Inflammatory macrophage (primary cell): ENCODE measurements around the gene MSGN1.

ENCODE experiments used
- DNase-seq, 2 donors: peaks; one replicate each; pipeline ENCODE4 v3.0.0-alpha.2; 2020 to 2022

Gene MSGN1

DNA sequence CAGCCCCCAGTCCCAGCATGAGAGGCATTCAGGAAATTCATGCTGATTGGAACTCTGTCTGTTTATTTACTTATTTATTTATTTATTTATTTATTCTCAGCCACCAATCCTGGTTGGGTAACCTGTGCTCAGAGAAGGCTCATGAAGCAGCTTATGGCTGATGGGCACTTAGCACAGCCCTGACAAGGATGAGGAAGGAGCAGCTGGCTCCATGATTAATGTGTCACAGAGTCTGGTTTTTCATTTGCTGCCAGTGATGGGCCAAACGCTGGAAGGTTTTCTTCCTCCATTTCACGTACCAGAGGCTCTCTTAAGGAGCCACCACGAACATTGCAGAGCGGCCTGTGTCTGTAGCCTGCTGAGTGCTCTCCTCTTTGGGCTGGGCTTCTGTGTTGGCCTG, 33.9 kb downstream of the MSGN1 start:
- no peak for DNase-seq

DNA sequence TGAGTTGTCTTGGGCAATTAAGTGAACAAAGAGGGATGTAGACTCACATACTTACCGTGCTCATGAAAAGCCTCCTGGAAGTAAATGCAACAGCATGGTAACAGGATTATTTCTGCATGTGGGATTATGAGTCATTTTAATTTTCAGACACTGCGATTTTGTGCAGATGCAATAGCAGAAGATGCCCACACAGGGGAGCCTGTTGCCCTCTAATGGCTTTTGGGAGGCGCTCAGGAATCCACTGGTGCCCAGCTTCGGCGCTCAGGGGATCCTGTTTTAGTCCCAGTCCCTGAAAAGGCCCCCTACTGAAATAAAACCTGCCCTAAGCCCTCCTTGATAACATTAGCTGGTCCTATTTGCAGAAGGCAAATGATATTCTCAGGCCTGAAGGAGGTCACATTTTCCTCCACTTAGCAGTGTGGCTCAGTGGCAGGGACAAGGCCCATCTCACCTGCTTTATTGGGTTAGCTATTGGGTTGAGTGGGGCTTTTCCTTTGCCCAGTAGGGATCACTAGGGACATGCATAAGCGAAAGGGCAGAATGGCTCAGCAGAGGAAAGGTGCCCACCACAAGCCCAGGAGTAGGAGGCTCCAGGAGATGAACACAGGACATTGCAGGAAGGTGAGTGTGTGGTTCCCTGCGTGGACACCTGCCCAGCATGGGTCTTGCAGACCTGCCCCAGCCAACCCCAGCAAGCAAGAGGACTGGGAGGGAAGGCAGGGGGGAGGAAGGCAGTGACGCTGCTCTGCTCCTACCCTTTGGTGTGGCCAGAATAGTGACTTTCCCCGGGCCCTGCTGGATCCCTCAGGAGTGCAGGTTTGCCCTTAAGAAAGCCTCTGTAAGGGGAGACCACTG, 35.7 kb downstream of the MSGN1 start:
- peak; percentile 59 to 69 for DNase-seq

DNA sequence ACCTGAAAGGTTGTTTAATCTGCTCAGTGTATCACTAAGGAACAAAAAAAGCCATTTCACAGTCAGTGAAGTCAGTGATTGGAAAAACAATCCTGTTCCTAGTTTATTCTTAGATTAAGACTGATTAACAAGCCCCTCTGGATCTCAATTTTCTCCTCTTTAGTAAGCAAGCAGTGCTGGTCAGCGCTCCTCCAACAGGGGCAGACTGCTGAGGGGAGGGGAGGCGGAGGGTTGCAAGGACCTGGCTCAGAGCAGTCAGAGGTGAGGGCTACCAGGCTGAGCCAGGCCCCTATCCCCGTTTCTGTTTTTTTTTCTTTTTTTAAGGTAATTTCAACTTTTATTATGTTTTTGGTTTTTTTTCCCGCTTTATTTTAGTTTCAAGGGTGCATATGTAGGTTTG, 37.5 kb downstream of the MSGN1 start:
- no peak for DNase-seq

DNA sequence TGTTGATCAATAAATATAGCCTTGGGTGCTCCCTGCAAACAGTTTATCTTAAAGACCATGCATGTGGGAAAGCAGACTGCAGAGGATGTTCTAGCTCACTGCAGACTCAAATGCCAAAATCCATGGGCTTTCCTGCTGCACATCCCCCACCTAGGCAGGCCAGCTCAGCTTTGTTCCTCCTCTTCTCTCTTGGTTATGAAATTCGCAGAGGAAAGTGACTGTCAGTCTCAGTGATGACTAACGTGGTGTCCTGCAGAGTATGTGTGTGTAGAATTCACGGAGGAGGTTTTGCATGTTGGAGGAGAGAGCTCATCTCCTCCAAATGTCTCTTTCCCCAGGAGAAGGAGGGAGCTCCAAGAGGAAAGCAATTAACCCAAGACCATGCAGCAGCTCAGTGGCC, 40.8 kb downstream of the MSGN1 start:
- DNase-seq, result peak in 1 of 2 donors; percentile 35

DNA sequence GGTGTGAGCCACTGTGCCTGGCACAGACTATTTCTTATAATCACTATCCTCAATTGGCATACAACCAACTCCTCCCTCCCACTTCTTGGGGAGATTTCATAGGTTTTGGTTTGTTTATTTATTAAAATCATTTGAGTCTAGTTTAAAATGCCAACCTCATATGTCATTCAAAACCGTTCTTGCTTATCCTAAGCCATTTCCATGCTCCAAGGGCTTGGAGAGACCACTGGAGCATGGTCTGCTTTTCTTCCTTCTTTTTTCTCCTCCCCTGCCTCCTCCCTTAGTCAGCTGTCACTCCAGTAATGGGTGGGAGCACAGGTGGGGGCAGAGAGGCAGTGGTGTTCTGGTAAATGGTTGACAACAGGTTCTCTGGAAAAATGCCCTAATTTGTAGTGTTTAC, 41.8 kb downstream of the MSGN1 start:
- DNase-seq, result no peak

DNA sequence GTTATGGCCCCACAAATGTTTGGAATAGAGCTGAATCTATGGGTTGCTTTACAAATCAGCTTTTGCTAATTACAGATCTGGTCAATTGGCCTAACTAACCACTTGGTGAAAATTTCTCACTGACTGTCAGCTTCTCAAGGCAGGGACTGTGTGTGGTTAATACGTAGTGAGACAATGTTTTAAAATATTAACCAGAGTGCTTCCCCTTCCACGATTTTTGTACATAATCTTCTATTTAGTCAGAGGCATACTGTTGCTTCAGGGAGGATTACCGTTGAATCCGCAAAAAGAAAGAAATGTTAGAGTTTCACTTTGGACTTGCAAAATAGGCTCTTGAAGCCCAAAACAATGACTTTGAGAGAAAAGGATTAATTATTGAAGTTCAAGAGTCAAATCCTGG, 47.3 kb downstream of the MSGN1 start:
- no peak for DNase-seq

DNA sequence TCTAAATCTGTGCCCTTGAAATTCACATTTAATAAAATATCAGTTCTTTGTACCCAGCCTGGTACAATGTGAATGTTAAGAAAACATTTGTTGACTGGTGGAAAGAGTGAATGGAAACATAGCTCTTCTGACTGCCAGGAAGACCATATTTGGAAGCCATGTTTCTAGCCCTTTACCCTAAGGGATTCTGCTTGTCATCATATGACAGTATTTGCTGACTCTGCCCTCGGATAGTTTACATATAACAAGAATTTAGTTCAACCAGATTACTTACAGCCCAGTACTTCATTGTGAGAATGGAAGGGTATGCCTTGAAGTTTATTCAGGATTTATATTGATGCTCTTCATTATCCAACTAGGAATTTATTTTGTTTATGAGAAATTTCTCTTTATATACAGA, 48.4 kb downstream of the MSGN1 start:
- DNase-seq, result no peak

DNA sequence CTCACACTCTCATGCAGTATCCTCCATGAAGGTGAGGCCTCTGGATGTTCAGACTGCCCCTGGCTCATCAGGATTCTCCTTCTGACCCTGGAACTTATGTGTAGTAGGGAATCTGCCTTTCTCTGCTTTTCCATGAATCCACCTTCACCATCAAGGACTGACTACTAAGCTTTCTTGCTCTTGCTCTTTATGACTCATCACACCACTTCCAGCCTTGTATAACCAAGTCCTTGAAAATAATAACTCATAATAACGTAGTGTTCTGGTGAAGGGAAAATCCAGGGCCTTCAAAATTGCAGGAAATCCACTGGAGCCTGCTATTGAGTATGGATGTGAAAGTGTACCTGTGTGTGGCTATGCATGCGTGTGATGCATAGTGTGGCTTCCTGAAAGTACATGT, 50.9 kb downstream of the MSGN1 start:
- no peak for DNase-seq
